ENCODE results near the gene SARM1. TPM values are rescaled to one million over a fixed set of nuclear protein-coding genes. Genes with fewer than 3 reads are reported as not detected.
A peak's percentile ranks its signal among the peaks of the same experiment; 100 is the strongest.

SARM1 gene
- total and polyA plus RNA-seq, 2 of the 13 experiments (the other 11 are each of a cell fraction or from before 2014, with no cell fraction given), result 0.73 to 0.86 TPM

DNA sequence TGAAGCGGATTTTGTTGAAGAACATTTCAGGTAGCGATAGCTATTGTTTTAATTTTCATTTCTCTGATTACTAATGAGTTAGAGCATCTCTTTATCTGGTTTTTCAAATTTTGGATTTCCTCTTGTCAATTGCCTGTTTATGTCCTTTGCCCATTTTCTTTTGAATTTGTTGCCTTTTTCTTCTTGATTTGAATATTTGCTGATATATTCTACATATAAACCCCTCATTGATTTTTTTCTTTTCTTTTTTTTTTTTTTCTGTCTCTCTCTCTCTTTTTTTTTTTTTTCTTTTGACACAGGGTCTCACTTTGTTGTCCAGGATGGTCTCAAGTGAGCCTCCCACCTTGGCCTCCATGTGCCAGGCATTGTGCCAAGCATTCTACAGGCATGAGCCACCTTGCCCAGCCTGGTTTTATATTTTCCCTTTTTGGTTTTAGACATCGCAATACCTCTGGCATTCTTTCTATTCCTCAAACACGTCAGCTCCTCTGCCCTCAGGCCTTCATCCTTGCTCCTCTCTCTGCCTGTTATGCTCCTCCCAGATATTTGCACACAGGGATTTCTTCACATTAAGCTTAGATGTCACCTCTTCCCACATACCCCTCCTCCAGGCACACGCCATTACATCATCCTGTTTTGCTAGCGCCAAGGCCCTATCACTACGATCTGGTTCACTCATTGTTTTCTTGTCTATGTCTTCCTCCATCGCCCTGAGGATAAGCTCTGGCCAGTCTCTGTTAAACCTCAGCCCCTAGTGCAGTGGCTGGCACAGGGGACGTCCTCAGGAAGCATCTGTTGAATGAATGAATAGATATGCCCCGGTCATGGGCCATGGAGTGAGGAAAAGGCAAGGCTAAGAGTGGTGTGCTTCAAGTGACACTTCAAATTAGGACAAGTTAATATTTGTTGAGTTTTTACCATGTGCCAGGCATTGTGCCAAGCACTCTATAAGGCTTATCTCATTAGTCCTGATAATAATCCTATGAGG, 8.6 kb downstream of the SARM1 start:
- Histone ChIP-seq H2AFZ (ENCODE audit: low read length) (no peak overlapping the region), H3K27ac (ENCODE audit: extremely low read length, insufficient read depth, low read length) (no peak overlapping the region), H4K20me1 (ENCODE audit: insufficient read depth, low read length) (no peaks in the 10 kb centered on the region), H3K4me3 (replicated peaks in 1 of 3; ENCODE audit: insufficient read depth in 1 of 3, low read depth in 2 of 3, low read length in 3 of 3) (no peak overlapping the region), H3K4me2 (ENCODE audit: low read depth, low read length) (peak overlapping the region; percentile 51), H3K36me3 (replicated peaks in 1 of 2; ENCODE audit: control insufficient read depth in 1 of 2, insufficient read depth in 2 of 2, low read length in 2 of 2) (no peaks in the 10 kb centered on the region), H3K27me3 (ENCODE audit: control insufficient read depth in 1 of 2, insufficient read depth in 2 of 2, low read length in 2 of 2) (no peaks in the 10 kb centered on the region), H3K4me1 (ENCODE audit: insufficient read depth, low read length) (peaks cover 26% of the 10 kb centered on the region), H3K9me3 (ENCODE audit: low read length) (no peaks in the 10 kb centered on the region), H3K79me2 (ENCODE audit: insufficient read depth, low read length) (no peaks in the 10 kb centered on the region), H3K9ac (ENCODE audit: insufficient read depth, low read depth, low read length) (no peak overlapping the region)
- in situ Hi-C loops (cut with HindIII; ENCODE audit: extremely low pct_ligation_motif_present, low pct_unique_long_range_greater_than_20kb) (no loop called here), intact Hi-C loops (cut with micrococcal nuclease; ENCODE audit: unreplicated experiment) (no loop called here)
- WGBS (ENCODE audit: low lambda C conversion rate), result 23% methylated on average over 10 of the region's 10 CpGs
- BruUV-seq (replicated peaks), result no TSS peak
- peak; percentile 67 for ATAC-seq
- CTCF ChIA-PET (ENCODE audit: low intra/inter-chr PET ratio, low total read pairs), result no interaction called here
- peak; percentile 77 for FAIRE-seq
- peak; percentile 77 for DNase-seq (ENCODE audit: low spot score)
- POLR2A ChIA-PET, result interaction anchor here (0.8 to 5.7 kb wide), 9 partner anchors 10 to 147 kb away, joined by 3 to 107 read pairs (median 8); partner anchors contain the start of genes POLDIP2, SARM1, TNFAIP1 and VTN
- TF ChIP-seq ZNF263 (CRISPR knock-in tag; IDR thresholded peaks at IDR 0.05) (peak; percentile 48; the same call in 1 of the 2 replicates), FOSL2 (CRISPR knock-in tag; IDR thresholded peaks at IDR 0.05) (peak; percentile 41; the same call in 1 of the 2 replicates), NFYB (CRISPR knock-in tag; IDR thresholded peaks at IDR 0.05) (no peak), HOXA5 (CRISPR knock-in tag; IDR thresholded peaks at IDR 0.05) (no peak), DDIT3 (CRISPR knock-in tag; IDR thresholded peaks at IDR 0.05) (no peak), NCOA2 (CRISPR knock-in tag; IDR thresholded peaks at IDR 0.05) (peak; percentile 42; the same call in 1 of the 2 replicates), GFI1 (CRISPR knock-in tag; IDR thresholded peaks at IDR 0.05; ENCODE audit: borderline replicate concordance) (peak; percentile 91), ZNF12 (CRISPR knock-in tag; IDR thresholded peaks at IDR 0.05) (peak; percentile 20; the same call in 1 of the 2 replicates), PRMT3 (CRISPR knock-in tag; IDR thresholded peaks at IDR 0.05; ENCODE audit: borderline replicate concordance, low read depth) (no peak), DPF2 (CRISPR knock-in tag; IDR thresholded peaks at IDR 0.05; ENCODE audit: borderline replicate concordance, low read depth) (no peak), ARID3A (IDR thresholded peaks at IDR 0.05; ENCODE audit: low read depth, low read length) (0 out of 2 replicates have a peak, but pooled peaks have one; percentile 17), SOX13 (IDR thresholded peaks at IDR 0.05) (no peak), SOX13 (CRISPR knock-in tag; conservative IDR thresholded peaks at IDR 0.05 in 1 of 2, IDR thresholded peaks at IDR 0.05 in 1 of 2) (peak in 1 of 2 experiments; percentile 71; a peak in 2 of 4 replicates), MYPOP (CRISPR knock-in tag; IDR thresholded peaks at IDR 0.05) (peak; percentile 22; the same call in 1 of the 2 replicates), SOX6 (IDR thresholded peaks at IDR 0.05) (no peak), SOX6 (CRISPR knock-in tag; IDR thresholded peaks at IDR 0.05) (peak; percentile 76), GATAD2A (CRISPR knock-in tag; IDR thresholded peaks at IDR 0.05) (peak; percentile 70), THAP11 (CRISPR knock-in tag; IDR thresholded peaks at IDR 0.05) (peak; percentile 32; the same call in 1 of the 2 replicates), ZNF772 (CRISPR knock-in tag; IDR thresholded peaks at IDR 0.05) (no peak), HMG20B (CRISPR knock-in tag; conservative IDR thresholded peaks at IDR 0.05) (peak; percentile 83), HDAC2 (CRISPR knock-in tag; IDR thresholded peaks at IDR 0.05) (peak; percentile 46; the same call in 1 of the 2 replicates)
